A673 (cell line): ENCODE data around the gene DNAH10. TPM values are rescaled to one million over a fixed set of nuclear protein-coding genes. Genes with fewer than 3 reads are reported as not detected.

ENCODE experiments used
- BruUV-seq: library from RNA; stranded (reverse); fragments of 400-500 nt; replicated peaks from 2 replicates; lab custom pipeline; 2021; lab: Mats Ljungman, UMichigan
- CTCF ChIA-PET: fragments of 300-600 bp; sonication (Branson Sonifier 250); formaldehyde crosslinking; loops from one replicate; lab custom pipeline; 2022; ENCODE audit warnings: antibody characterized with exemption; lab: Charles Lee
- POLR2A ChIA-PET: fragments of 300-600 bp; sonication (Branson Sonifier 250); formaldehyde crosslinking; loops from one replicate; lab custom pipeline; 2022; ENCODE audit warnings: antibody characterized with exemption; ENCODE audit not compliant: low non-redundant PET; lab: Charles Lee
- DNase-seq: peaks from one replicate; pipeline ENCODE4 v3.0.0-alpha.2; 2015; ENCODE audit warnings: low spot score
- H3K27ac ChIP-seq: fragments of 200-600 bp; sonication (generic); 2 replicates; pipeline ENCODE4 v1.5.1; 2016; ENCODE audit warnings: mixed run types, low read depth, mild to moderate bottlenecking, mixed read lengths, antibody characterized with exemption, low read length; ENCODE audit not compliant: poor library complexity, severe bottlenecking
- H3K27me3 ChIP-seq: fragments of 200-600 bp; sonication (generic); replicated peaks from 2 replicates; pipeline ENCODE4 v1.6.1; 2017; ENCODE audit warnings: mixed run types, low read depth, mild to moderate bottlenecking, mixed read lengths, antibody characterized with exemption, low read length; ENCODE audit not compliant: insufficient read depth, poor library complexity
- H3K36me3 ChIP-seq: fragments of 200-600 bp; sonication (generic); 2 replicates; pipeline ENCODE4 v1.6.1; 2016; ENCODE audit warnings: mixed run types, mild to moderate bottlenecking, mixed read lengths, antibody characterized with exemption, low read length; ENCODE audit not compliant: insufficient read depth, poor library complexity, severe bottlenecking
- H3K4me1 ChIP-seq: fragments of 200-600 bp; sonication (generic); 2 replicates; pipeline ENCODE4 v1.6.1; 2017; ENCODE audit warnings: mixed run types, mild to moderate bottlenecking, mixed read lengths, antibody characterized with exemption, low read length; ENCODE audit not compliant: insufficient read depth, poor library complexity, severe bottlenecking
- H3K4me3 ChIP-seq: fragments of 200-600 bp; sonication (generic); 2 replicates; pipeline ENCODE4 v1.5.1; 2016; ENCODE audit warnings: low read depth, mixed run types, mild to moderate bottlenecking, mixed read lengths, low read length; ENCODE audit not compliant: poor library complexity, severe bottlenecking
- H3K9me3 ChIP-seq: fragments of 200-600 bp; sonication (generic); 2 replicates; pipeline ENCODE4 v1.6.1; 2016; ENCODE audit warnings: mixed run types, low read depth, mild to moderate bottlenecking, mixed read lengths, antibody characterized with exemption, low read length; ENCODE audit not compliant: poor library complexity, severe bottlenecking
- EZH2 ChIP-seq: fragments of 200-600 bp; sonication (generic); IDR thresholded peaks from 2 replicates; pipeline ENCODE4 v1.6.1; 2017; ENCODE audit warnings: borderline replicate concordance, low read depth, mild to moderate bottlenecking, mixed read lengths, antibody characterized with exemption, low read length; ENCODE audit not compliant: poor library complexity, severe bottlenecking
- intact Hi-C: fragments of 100-400 bp; cut with micrococcal nuclease; formaldehyde crosslinking; loops from one replicate; pipeline ENCODE4 v1.10.0; 2022; ENCODE audit not compliant: unreplicated experiment
- total RNA-seq: library from RNA; stranded (reverse); gene quantifications from 2 replicates; pipeline ENCODE4 v1.2.3, GENCODE V29; 2021
- TF ChIP-seq, protein P1 (sequence below): fragments of 300-800, 200-600 bp; sonication (generic); conservative IDR thresholded peaks from 2 replicates; pipeline ENCODE4 v1.5.1; 2017; ENCODE audit warnings: low read depth, mild to moderate bottlenecking, antibody characterized with exemption, low read length, moderate library complexity, mixed read lengths

Gene DNAH10
- total RNA-seq, 1 experiment from 2014 or later, result 1.1 TPM

DNA sequence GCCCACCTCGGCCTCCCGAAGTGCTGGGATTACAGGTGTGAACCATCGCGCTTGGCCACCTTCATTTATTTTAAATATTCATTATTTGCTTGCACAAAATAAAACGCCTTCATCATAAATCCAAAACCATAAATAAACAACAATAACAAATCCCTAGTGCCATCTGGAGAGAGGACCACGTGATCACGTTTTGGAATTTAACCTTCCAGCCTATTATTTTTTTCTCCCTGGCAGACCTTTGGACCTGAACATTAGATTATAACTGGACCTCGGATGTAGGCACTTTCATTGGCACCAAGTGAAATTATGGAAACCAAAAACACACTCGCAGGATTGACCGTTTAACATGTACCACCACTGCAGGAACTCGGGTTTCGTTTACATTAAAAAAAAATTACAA, 2.0 kb downstream of the DNAH10 start:
- Histone ChIP-seq H3K4me3 (no peak overlapping the region), H3K4me1 (no peaks in the 10 kb centered on the region), H3K36me3 (no peaks in the 10 kb centered on the region), H3K9me3 (no peaks in the 10 kb centered on the region), H3K27ac (no peak overlapping the region), H3K27me3 (no peaks in the 10 kb centered on the region)
- ChIA-PET CTCF (no interaction called here), POLR2A (no interaction called here)
- no TSS peak for BruUV-seq
- TF ChIP-seq, protein P1, sequence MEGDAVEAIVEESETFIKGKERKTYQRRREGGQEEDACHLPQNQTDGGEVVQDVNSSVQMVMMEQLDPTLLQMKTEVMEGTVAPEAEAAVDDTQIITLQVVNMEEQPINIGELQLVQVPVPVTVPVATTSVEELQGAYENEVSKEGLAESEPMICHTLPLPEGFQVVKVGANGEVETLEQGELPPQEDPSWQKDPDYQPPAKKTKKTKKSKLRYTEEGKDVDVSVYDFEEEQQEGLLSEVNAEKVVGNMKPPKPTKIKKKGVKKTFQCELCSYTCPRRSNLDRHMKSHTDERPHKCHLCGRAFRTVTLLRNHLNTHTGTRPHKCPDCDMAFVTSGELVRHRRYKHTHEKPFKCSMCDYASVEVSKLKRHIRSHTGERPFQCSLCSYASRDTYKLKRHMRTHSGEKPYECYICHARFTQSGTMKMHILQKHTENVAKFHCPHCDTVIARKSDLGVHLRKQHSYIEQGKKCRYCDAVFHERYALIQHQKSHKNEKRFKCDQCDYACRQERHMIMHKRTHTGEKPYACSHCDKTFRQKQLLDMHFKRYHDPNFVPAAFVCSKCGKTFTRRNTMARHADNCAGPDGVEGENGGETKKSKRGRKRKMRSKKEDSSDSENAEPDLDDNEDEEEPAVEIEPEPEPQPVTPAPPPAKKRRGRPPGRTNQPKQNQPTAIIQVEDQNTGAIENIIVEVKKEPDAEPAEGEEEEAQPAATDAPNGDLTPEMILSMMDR, result no peak
- no peak for TF ChIP-seq EZH2
- intact Hi-C loops, result no loop called here
- DNase-seq, result no peak

DNA sequence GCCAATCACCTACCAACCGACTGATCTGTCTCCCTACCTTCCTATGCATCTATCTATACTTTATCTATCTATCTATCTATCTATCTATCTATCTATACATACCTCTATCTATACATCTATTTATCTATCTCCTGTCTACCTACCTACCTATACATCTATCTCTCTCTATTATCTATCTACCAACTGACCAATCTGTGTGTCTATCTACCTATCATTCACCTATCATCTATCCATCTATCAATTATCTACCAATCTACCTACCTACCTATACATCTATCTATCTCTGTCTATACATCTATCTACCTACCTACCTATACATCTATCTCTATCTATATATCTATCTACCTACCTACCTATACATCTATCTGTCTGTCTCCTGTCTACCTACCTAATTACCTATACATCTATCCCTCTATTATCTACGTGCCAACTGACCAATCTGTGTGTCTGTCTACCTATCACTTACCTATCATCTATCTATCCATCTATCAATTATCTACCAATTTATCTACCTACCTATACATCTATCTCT, 3.5 kb downstream of the DNAH10 start:
- TF ChIP-seq, protein P1, result no peak
- TF ChIP-seq EZH2, result no peak
- POLR2A ChIA-PET, result no interaction called here
- intact Hi-C loops, result no loop called here
- BruUV-seq, result no TSS peak
- Histone ChIP-seq H3K27me3 (no peaks in the 10 kb centered on the region), H3K36me3 (no peaks in the 10 kb centered on the region), H3K9me3 (no peaks in the 10 kb centered on the region), H3K27ac (no peak overlapping the region), H3K4me1 (no peaks in the 10 kb centered on the region), H3K4me3 (no peak overlapping the region)
- CTCF ChIA-PET, result no interaction called here
- no peak for DNase-seq

DNA sequence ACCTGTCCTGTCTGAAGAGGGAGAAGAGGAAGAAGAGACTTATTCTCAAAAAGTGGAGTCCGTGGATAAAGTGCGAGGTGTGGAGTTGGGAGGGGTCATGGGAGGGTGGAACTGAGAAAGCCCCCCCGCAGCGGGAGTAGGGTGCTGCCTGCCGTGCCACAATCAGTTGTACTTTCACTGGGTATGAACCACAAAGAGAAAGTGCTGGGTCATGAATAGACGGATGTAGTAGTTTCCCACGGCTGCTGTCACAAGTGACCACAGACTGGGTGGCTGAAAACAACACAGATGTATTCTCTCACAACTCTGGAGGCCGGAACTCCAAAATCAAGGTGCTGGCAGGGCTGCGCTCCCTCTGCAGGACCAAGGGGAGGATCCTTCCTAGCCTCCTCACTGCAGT, 5.5 kb downstream of the DNAH10 start:
- no peaks in the 10 kb centered on the region for H3K27me3 ChIP-seq
- H3K36me3 ChIP-seq, result no peaks in the 10 kb centered on the region
- no peak overlapping the region for H3K27ac ChIP-seq
- no peaks in the 10 kb centered on the region for H3K4me1 ChIP-seq
- intact Hi-C loops, result no loop called here
- BruUV-seq, result no TSS peak
- H3K9me3 ChIP-seq, result no peaks in the 10 kb centered on the region
- no peak for DNase-seq
- TF ChIP-seq EZH2, result no peak
- TF ChIP-seq, protein P1, result no peak
- POLR2A ChIA-PET, result no interaction called here
- CTCF ChIA-PET, result no interaction called here
- H3K4me3 ChIP-seq, result no peak overlapping the region
